Loucy (cell line): ENCODE measurements around the gene ZFP36.

Source experiments
- H2AFZ ChIP-seq: fragments of 200-600 bp; sonication (generic); 2 replicates; pipeline ENCODE4 v1.6.0; 2016; ENCODE audit warnings: antibody characterized with exemption, mild to moderate bottlenecking, low read length, moderate library complexity
- H3F3A ChIP-seq: fragments of 200-600 bp; 2 replicates; pipeline ENCODE4 v1.6.0; 2016; ENCODE audit warnings: antibody characterized with exemption, low read depth, mild to moderate bottlenecking
- H3K27me3 ChIP-seq: fragments of 200-600 bp; sonication (generic); 2 replicates; pipeline ENCODE4 v1.6.1; 2014; ENCODE audit warnings: low read length, mild to moderate bottlenecking; ENCODE audit not compliant: insufficient read depth, poor library complexity, severe bottlenecking
- H3K36me3 ChIP-seq: fragments of 200-600 bp; sonication (generic); 2 replicates; pipeline ENCODE4 v1.6.1; 2016; ENCODE audit warnings: low read length; ENCODE audit not compliant: insufficient read depth
- H3K4me1 ChIP-seq: fragments of 200-600 bp; sonication (generic); 2 replicates; pipeline ENCODE4 v1.5.1; 2014; ENCODE audit warnings: low read length, mild to moderate bottlenecking; ENCODE audit not compliant: insufficient read depth, poor library complexity, severe bottlenecking
- H3K4me2 ChIP-seq: fragments of 200-600 bp; sonication (generic); 2 replicates; pipeline ENCODE4 v1.6.0; 2014; ENCODE audit warnings: antibody characterized with exemption, low read length, low read depth, mild to moderate bottlenecking; ENCODE audit not compliant: poor library complexity, severe bottlenecking
- H3K4me3 ChIP-seq: fragments of 200-600 bp; sonication (generic); 2 replicates; pipeline ENCODE4 v1.5.1; 2014; ENCODE audit warnings: low read length, mild to moderate bottlenecking, mixed read lengths; ENCODE audit not compliant: poor library complexity, severe bottlenecking
- H3K79me2 ChIP-seq: fragments of 200-600 bp; sonication (generic); 2 replicates; pipeline ENCODE4 v1.6.1; 2014; ENCODE audit warnings: low read length; ENCODE audit not compliant: insufficient read depth
- H3K9ac ChIP-seq: fragments of 200-600 bp; sonication (generic); 2 replicates; pipeline ENCODE4 v1.6.0; 2014; ENCODE audit warnings: mild to moderate bottlenecking, low read depth, low read length, moderate library complexity; ENCODE audit not compliant: poor library complexity, severe bottlenecking
- H3K9me2 ChIP-seq: fragments of 200-600 bp; sonication (generic); replicated peaks from 2 replicates; pipeline ENCODE4 v1.6.1; 2016; ENCODE audit warnings: low read depth, low read length, mixed read lengths
- H3K9me3 ChIP-seq: fragments of 200-600 bp; sonication (generic); 2 replicates; pipeline ENCODE4 v1.6.1; 2014; ENCODE audit warnings: mild to moderate bottlenecking, antibody characterized with exemption, low read length, low read depth; ENCODE audit not compliant: insufficient read depth
- H4K20me1 ChIP-seq: fragments of 200-600 bp; sonication (generic); 2 replicates; pipeline ENCODE4 v1.6.0; 2014; ENCODE audit warnings: antibody characterized with exemption, low read length, mild to moderate bottlenecking; ENCODE audit not compliant: insufficient read depth, poor library complexity, severe bottlenecking
- CTCF ChIP-seq: fragments of 200-600 bp; sonication (generic); conservative IDR thresholded peaks from 2 replicates; pipeline ENCODE4 v1.5.1; 2014; ENCODE audit warnings: mild to moderate bottlenecking, antibody characterized with exemption, low read length
- EZH2phosphoT487 ChIP-seq: fragments of 200-600 bp; IDR thresholded peaks from 2 replicates; pipeline ENCODE4 v1.6.1; 2018; ENCODE audit warnings: antibody characterized with exemption, mild to moderate bottlenecking, moderate library complexity, borderline replicate concordance

Gene ZFP36

DNA sequence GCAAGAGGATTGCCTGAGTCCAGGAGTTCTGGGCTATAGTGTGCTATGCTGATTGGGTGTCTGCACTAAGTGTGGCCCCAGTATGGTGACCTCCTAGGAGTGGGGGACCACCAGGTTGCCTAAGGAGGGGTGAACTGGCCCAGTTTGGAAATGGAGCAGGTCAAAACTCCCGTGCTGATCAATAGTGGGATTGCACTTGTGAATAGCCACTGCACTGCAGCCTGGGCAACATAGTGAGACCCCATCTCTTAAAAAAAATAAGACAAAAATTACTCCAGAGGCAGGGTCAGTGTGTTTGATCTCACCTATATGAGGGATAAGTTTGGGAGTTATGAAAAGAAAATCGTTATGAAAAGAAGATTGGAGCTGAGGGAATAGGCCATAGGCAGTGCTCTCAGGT, 37.4 kb upstream of the ZFP36 start:
- Histone ChIP-seq H3K4me3 (no peak overlapping the region), H3K36me3 (peaks cover 55% of the 10 kb centered on the region; the same call in 1 of the 2 replicates), H3K9ac (no peak overlapping the region), H3K9me3 (no peaks in the 10 kb centered on the region), H3K4me2 (no peak overlapping the region), H3K4me1 (peaks cover 3% of the 10 kb centered on the region), H4K20me1 (no peaks in the 10 kb centered on the region), H2AFZ (no peak overlapping the region), H3F3A (no peaks in the 10 kb centered on the region), H3K27me3 (no peaks in the 10 kb centered on the region), H3K79me2 (no peaks in the 10 kb centered on the region), H3K9me2 (no peaks in the 10 kb centered on the region)
- TF ChIP-seq EZH2phosphoT487 (no peak), CTCF (no peak)

DNA sequence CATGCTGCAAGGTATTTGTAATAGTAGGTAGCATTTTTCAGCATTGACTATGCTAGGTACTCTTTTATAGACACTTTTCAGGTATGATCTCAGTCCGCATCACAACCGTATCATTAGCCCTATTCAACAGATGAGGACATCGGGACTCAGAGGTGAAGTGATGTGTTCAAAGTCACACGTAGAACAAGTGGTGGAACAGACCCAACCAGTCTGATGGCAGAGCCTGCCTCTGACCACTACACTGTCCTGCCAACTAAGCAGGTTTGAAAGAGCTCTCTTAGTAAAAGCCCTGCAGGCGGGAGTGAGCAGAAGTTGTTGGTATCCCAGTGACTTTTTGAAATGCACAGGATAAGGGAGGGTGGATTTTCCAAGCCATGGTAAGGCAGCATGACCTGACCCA, 35.9 kb upstream of the ZFP36 start:
- no peaks in the 10 kb centered on the region for H4K20me1 ChIP-seq
- no peaks in the 10 kb centered on the region for H3K79me2 ChIP-seq

DNA sequence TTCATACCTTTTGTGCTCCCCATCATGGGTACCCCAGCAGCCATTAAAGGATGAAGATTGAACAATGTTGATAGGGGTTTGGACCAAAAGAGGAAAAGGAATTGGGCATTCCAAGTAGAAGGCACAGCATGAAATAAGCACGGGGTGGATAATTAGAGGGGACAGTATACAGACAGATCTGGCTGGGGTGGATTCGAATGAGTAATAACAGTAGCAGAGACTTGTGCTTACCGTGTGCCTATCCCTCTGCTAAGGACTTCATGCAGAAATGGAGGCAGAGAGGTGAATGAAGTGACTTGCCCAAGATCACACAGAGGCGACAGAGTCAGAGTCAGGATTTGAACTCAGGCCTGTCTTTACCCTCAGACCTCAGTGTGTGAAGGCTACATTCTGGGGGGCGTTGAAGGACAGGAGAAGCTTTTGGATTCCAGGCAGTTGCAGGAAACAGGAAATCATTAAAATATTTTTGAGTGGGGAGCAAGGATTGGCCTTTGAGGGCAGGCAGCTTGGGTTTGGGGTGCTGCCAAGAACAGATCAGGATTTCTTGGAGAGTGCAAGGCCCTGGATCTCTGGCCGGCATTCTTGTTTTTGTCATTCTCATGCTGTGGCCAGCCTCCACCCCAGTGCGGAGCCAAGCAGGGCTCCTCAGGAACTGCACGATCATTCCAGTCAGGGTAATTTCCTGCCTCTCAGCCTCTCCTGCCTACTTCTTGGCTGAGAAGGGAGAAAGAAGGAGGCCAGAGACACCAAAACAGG, 34.4 kb upstream of the ZFP36 start:
- H3K36me3 ChIP-seq: peaks cover 82% of the 10 kb centered on the region; the same call in 1 of the 2 replicates
- H4K20me1 ChIP-seq: no peaks in the 10 kb centered on the region
- TF ChIP-seq CTCF: no peak
- no peak for TF ChIP-seq EZH2phosphoT487
- H3K27me3 ChIP-seq: no peaks in the 10 kb centered on the region
- H3F3A ChIP-seq: no peaks in the 10 kb centered on the region
- H3K9ac ChIP-seq: no peak overlapping the region
- peaks cover 3% of the 10 kb centered on the region for H3K4me1 ChIP-seq
- H3K4me2 ChIP-seq: no peak overlapping the region
- H3K9me2 ChIP-seq: no peaks in the 10 kb centered on the region
- no peaks in the 10 kb centered on the region for H3K9me3 ChIP-seq
- no peak overlapping the region for H3K4me3 ChIP-seq
- H3K79me2 ChIP-seq: no peaks in the 10 kb centered on the region
- H2AFZ ChIP-seq: no peak overlapping the region

More for the DNA sequence above, 35.9 kb upstream of the ZFP36 start:
- Histone ChIP-seq H3K9me2 (no peaks in the 10 kb centered on the region), H3K36me3 (peaks cover 67% of the 10 kb centered on the region; the same call in 1 of the 2 replicates), H3K4me2 (no peak overlapping the region), H3K9me3 (no peaks in the 10 kb centered on the region), H2AFZ (no peak overlapping the region), H3K4me3 (no peak overlapping the region), H3K4me1 (peaks cover 3% of the 10 kb centered on the region), H3F3A (no peaks in the 10 kb centered on the region), H3K9ac (no peak overlapping the region), H3K27me3 (no peaks in the 10 kb centered on the region)
- TF ChIP-seq CTCF (no peak), EZH2phosphoT487 (no peak)
